GM12873 (cell line): ENCODE data around the gene PID1.

ENCODE experiments used
- CTCF ChIP-seq: IDR thresholded peaks from 2 replicates; pipeline ENCODE4 v1.5.1; 2012; ENCODE audit warnings: low read depth, mild to moderate bottlenecking, moderate library complexity, low read length, control low read depth; ENCODE audit not compliant: insufficient read depth; ENCODE audit errors: missing control alignments

Gene PID1

GRCh38 chr2:229041691-229042090, 229.4 kb downstream of the PID1 start:
- TF ChIP-seq CTCF, result no peak

- no peak for TF ChIP-seq CTCF
These were observed 233.5 kb downstream of the PID1 start for GRCh38 chr2:229037621-229038020.

GRCh38 chr2:229033816-229034215, 237.3 kb downstream of the PID1 start:
- no peak for TF ChIP-seq CTCF

- no peak for TF ChIP-seq CTCF
These were observed 238.4 kb downstream of the PID1 start for GRCh38 chr2:229032608-229033234.

GRCh38 chr2:229027353-229028105, 243.6 kb downstream of the PID1 start:
- no peak for TF ChIP-seq CTCF

- no peak for TF ChIP-seq CTCF
These were observed 245.4 kb downstream of the PID1 start for GRCh38 chr2:229025653-229026052.

- TF ChIP-seq CTCF, result no peak
These were observed 248.4 kb downstream of the PID1 start for GRCh38 chr2:229022652-229023051.
